ES-I3 (cell line): Measurements from ENCODE around the gene TTC22.

Source experiments
- H3K36me3 ChIP-seq: 2 replicates; pipeline ENCODE4 v1.6.1; 2013; ENCODE audit warnings: mild to moderate bottlenecking, low read length, control low read depth, moderate library complexity; ENCODE audit not compliant: insufficient read depth
- H3K4me1 ChIP-seq: 2 replicates; pipeline ENCODE4 v1.6.1; 2013; ENCODE audit warnings: mild to moderate bottlenecking, control low read depth, low read length; ENCODE audit not compliant: insufficient read depth
- H3K9ac ChIP-seq: 2 replicates; pipeline ENCODE4 v1.6.1; 2013; ENCODE audit warnings: low read depth, mild to moderate bottlenecking, low read length, moderate library complexity
- H3K9me3 ChIP-seq: 2 replicates; pipeline ENCODE4 v1.6.1; 2013; ENCODE audit warnings: mild to moderate bottlenecking, low read length, moderate library complexity; ENCODE audit not compliant: control insufficient read depth, insufficient read depth

The TTC22 gene

GRCh38 chr1:54800899-54801759 lies at the start of gene TTC22:
TSS of gene TTC22 (minus strand) at chr1:54801323. CDS start at chr1:54801163, 160 bp downstream.
- Histone ChIP-seq H3K4me1 (no peaks in the 10 kb centered on the region; the same call in 1 of the 2 replicates), H3K36me3 (no peaks in the 10 kb centered on the region), H3K9ac (peak within 1 kb of the TSS; percentile 39; the same call in 1 of the 2 replicates), H3K9me3 (no peaks in the 10 kb centered on the region)

GRCh38 chr1:54850737-54851136 lies 49.6 kb upstream of the TTC22 start:
- Histone ChIP-seq H3K36me3 (peaks cover 38% of the 10 kb centered on the region), H3K9ac (no peak overlapping the region), H3K9me3 (no peaks in the 10 kb centered on the region), H3K4me1 (no peaks in the 10 kb centered on the region)

- H3K36me3 ChIP-seq, result peaks cover 38% of the 10 kb centered on the region
- no peak overlapping the region for H3K9ac ChIP-seq
- no peaks in the 10 kb centered on the region for H3K4me1 ChIP-seq
- no peaks in the 10 kb centered on the region for H3K9me3 ChIP-seq
Measured at GRCh38 chr1:54850069-54850730, 49.1 kb upstream of the TTC22 start.

GRCh38 chr1:54849219-54850068 lies 48.3 kb upstream of the TTC22 start:
- Histone ChIP-seq H3K9ac (no peak overlapping the region), H3K9me3 (no peaks in the 10 kb centered on the region), H3K36me3 (peaks cover 38% of the 10 kb centered on the region), H3K4me1 (no peaks in the 10 kb centered on the region)

- Histone ChIP-seq H3K9ac (no peak overlapping the region), H3K4me1 (no peaks in the 10 kb centered on the region), H3K36me3 (peaks cover 31% of the 10 kb centered on the region), H3K9me3 (no peaks in the 10 kb centered on the region)
Measured at GRCh38 chr1:54848134-54848948, 47.2 kb upstream of the TTC22 start.

- Histone ChIP-seq H3K9me3 (no peaks in the 10 kb centered on the region), H3K4me1 (no peaks in the 10 kb centered on the region), H3K36me3 (peaks cover 18% of the 10 kb centered on the region; the same call in 1 of the 2 replicates), H3K9ac (no peak overlapping the region)
Measured at GRCh38 chr1:54846716-54847284, 45.7 kb upstream of the TTC22 start.

- peaks cover 13% of the 10 kb centered on the region; the same call in 1 of the 2 replicates for H3K36me3 ChIP-seq
Measured at GRCh38 chr1:54846301-54846700, 45.2 kb upstream of the TTC22 start.

GRCh38 chr1:54845772-54846171 lies 44.6 kb upstream of the TTC22 start:
- Histone ChIP-seq H3K36me3 (peaks cover 7% of the 10 kb centered on the region; the same call in 1 of the 2 replicates), H3K9ac (no peak overlapping the region), H3K4me1 (no peaks in the 10 kb centered on the region), H3K9me3 (no peaks in the 10 kb centered on the region)

More at GRCh38 chr1:54846301-54846700, 45.2 kb upstream of the TTC22 start:
- H3K9ac ChIP-seq, result no peak overlapping the region
- H3K4me1 ChIP-seq, result no peaks in the 10 kb centered on the region
- H3K9me3 ChIP-seq, result no peaks in the 10 kb centered on the region

- peaks cover 6% of the 10 kb centered on the region; the same call in 1 of the 2 replicates for H3K36me3 ChIP-seq
- H3K4me1 ChIP-seq, result no peaks in the 10 kb centered on the region
- no peak overlapping the region for H3K9ac ChIP-seq
- H3K9me3 ChIP-seq, result no peaks in the 10 kb centered on the region
Measured at GRCh38 chr1:54844564-54844963, 43.4 kb upstream of the TTC22 start.

- no peak overlapping the region for H3K9ac ChIP-seq
- no peaks in the 10 kb centered on the region for H3K36me3 ChIP-seq
- H3K4me1 ChIP-seq, result no peaks in the 10 kb centered on the region
- H3K9me3 ChIP-seq, result no peaks in the 10 kb centered on the region
Measured at GRCh38 chr1:54843449-54843848, 42.3 kb upstream of the TTC22 start.

- H3K9ac ChIP-seq, result no peak overlapping the region
- H3K36me3 ChIP-seq, result no peaks in the 10 kb centered on the region
- H3K9me3 ChIP-seq, result no peaks in the 10 kb centered on the region
- H3K4me1 ChIP-seq, result no peaks in the 10 kb centered on the region
Measured at GRCh38 chr1:54842963-54843362, 41.8 kb upstream of the TTC22 start.

- Histone ChIP-seq H3K9ac (no peak overlapping the region), H3K4me1 (no peaks in the 10 kb centered on the region), H3K36me3 (no peaks in the 10 kb centered on the region), H3K9me3 (no peaks in the 10 kb centered on the region)
Measured at GRCh38 chr1:54842206-54842915, 41.2 kb upstream of the TTC22 start.

- H3K9me3 ChIP-seq, result no peaks in the 10 kb centered on the region
- H3K9ac ChIP-seq, result no peak overlapping the region
- H3K4me1 ChIP-seq, result no peaks in the 10 kb centered on the region
- no peaks in the 10 kb centered on the region for H3K36me3 ChIP-seq
Measured at GRCh38 chr1:54839824-54840223, 38.7 kb upstream of the TTC22 start.
